Neural cell (in vitro differentiated cells): ENCODE results near the gene PPP2R5E.

Experiments used
- EZH2 ChIP-seq: fragments of 200-600, 300-800 bp; shearing (Covaris generic), sonication (generic); IDR thresholded peaks from 2 replicates; pipeline ENCODE4 v1.6.1; 2014; ENCODE audit warnings: antibody characterized with exemption, low read length, borderline replicate concordance, mild to moderate bottlenecking; ENCODE audit not compliant: insufficient read depth, poor library complexity, severe bottlenecking
- POLR2AphosphoS5 ChIP-seq: IDR thresholded peaks from 2 replicates; pipeline ENCODE4 v1.6.1; 2012
- TAF1 ChIP-seq: IDR thresholded peaks from 2 replicates; pipeline ENCODE4 v1.6.1; 2012; ENCODE audit warnings: low read depth
- TF ChIP-seq, protein P1 (sequence below): fragments of 450-650 bp; IDR thresholded peaks from 2 replicates; pipeline ENCODE4 v1.5.1; 2014; ENCODE audit warnings: antibody characterized with exemption, mild to moderate bottlenecking, moderate library complexity; ENCODE audit not compliant: poor library complexity, severe bottlenecking

DNA sequence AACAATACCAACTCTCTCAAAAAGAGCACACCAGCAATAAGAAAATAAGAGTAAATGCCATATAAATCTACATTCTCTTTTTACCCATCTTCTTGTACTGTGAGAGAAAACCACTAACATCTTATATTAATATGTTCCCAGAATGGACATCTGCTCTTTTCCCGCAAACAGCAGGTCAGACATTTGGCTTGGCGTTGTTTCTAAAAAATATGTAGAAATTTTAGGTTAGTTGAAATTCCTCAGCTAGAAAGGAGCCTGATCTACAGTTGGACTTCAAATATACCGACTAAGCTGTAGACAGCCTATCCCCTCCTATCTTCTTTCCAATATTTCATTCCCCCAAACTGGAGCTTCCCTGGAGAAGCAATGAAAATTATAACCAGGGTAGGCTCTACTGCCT lies 88.7 kb downstream of the PPP2R5E start:
- TF ChIP-seq EZH2 (no peak), TAF1 (no peak), POLR2AphosphoS5 (no peak)
- TF ChIP-seq, protein P1, sequence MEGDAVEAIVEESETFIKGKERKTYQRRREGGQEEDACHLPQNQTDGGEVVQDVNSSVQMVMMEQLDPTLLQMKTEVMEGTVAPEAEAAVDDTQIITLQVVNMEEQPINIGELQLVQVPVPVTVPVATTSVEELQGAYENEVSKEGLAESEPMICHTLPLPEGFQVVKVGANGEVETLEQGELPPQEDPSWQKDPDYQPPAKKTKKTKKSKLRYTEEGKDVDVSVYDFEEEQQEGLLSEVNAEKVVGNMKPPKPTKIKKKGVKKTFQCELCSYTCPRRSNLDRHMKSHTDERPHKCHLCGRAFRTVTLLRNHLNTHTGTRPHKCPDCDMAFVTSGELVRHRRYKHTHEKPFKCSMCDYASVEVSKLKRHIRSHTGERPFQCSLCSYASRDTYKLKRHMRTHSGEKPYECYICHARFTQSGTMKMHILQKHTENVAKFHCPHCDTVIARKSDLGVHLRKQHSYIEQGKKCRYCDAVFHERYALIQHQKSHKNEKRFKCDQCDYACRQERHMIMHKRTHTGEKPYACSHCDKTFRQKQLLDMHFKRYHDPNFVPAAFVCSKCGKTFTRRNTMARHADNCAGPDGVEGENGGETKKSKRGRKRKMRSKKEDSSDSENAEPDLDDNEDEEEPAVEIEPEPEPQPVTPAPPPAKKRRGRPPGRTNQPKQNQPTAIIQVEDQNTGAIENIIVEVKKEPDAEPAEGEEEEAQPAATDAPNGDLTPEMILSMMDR = no peak
